Measurements from ENCODE around the gene BEND3.
"Not testable (repeated sequence)": the region's sequence is repeated elsewhere in the genome, so short reads cannot be mapped to it uniquely, and the experiment has no call there.

The BEND3 gene

DNA sequence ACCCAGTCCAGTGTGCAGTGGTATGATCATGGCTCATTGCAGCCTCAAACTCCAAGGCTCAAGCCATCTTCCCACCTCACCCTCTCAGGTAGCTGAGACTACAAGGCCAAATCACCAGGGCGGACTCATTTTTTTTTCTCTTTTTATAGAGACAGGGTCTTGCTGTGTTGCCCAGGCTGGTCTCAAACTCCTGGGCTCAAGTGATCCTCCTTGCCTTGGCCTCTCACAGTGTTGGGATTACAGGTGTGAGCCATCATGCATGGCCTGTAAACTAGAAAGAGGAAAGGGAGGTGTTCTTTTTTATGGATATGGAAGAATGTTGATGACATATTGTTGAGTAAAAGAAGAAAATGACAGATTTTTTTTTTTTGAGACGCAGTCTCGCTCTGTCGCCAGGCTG lies 5.1 kb upstream of the BEND3 start:
- DNase-seq: no peak

GRCh38 chr6:107118976-107119375 lies 3.7 kb upstream of the BEND3 start:
- DNase-seq: peak; percentile 56

- DNase-seq: not testable (repeated sequence)
Measured at GRCh38 chr6:107118540-107118939, 3.2 kb upstream of the BEND3 start.

DNA sequence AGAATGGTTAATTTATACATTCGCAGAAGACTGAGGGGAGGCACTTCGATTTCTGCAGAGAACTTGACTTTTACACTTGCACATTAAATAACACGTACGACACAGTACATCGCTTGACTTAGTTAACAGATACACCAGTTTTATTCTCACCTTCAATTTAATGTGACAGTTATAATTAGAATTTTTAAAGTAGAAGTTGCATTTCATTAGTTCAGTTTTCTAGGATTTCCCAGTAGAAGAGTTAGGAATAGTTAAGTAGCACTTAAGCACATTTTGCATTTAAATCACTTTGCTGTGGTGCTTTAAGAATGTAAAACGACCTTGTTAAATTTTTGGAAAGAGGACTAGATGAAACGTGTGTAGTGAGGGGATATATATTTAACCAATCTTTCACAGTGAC lies 1.6 kb upstream of the BEND3 start:
- DNase-seq: no peak

- DNase-seq: peak; percentile 77
Measured at GRCh38 chr6:107116328-107116892, 1.1 kb upstream of the BEND3 start.

GRCh38 chr6:107115695-107116327 lies 496 bp upstream of the BEND3 start:
- no peak for DNase-seq

DNA sequence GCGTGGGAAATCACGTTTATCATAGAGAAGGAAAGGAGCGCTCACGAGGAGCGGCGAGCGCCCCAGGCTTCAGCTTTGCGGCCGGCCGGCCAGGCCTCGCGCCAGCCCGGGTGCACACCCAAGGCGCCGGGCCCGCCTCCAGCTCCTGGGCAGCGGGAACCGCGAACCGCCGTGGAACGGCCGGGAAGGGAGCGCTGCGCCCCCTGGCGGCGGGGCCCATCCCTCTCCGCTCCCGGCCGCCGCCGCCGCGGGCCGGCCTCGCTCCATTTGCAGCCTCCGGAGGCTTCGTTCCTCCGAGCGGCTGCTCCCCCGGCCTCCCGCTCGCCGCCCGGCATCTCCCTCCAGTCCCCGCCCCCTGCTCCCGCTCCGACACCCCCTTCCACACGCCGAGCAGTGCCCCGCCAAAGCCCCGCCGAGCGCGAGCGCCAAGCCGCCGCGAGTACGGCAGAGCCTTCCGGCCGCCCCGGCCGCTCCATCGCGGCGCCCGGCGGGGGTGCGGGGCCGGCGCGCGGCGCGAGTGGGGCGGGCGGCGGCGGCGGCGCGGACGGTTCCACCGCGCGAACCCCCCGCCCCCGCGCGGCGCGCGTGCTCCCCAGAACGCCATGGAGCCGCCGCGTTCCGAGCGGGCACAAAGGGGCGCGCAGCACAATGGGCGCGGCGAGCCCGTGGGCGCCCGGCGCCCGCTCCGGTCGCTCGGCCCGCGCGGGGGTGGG lies 946 bp downstream of the BEND3 start:
- peak; percentile 64 for DNase-seq

- peak; percentile 94 for DNase-seq
Measured at GRCh38 chr6:107110200-107110599, 5.1 kb downstream of the BEND3 start.

- DNase-seq: peak; percentile 46
Measured at GRCh38 chr6:107108201-107108890, 7.0 kb downstream of the BEND3 start.

DNA sequence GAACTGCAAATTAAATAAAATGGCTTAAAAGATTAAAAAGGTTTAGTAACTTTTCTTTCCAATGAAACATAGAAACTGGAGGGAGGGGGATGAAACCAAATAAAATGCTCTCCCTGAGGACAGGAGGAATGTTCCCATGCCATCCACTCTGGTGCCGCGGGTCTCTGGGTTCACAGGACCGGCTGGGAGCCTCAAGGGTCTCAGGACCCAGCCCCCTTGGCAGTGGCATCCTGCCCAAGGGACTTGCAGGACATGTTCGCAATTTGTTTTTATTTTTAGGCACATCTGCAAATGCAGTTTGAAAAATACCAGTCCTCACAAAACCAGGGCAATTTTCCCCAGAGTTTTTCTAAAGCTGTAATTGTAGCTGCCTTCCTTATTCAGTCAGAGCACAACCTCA lies 7.5 kb downstream of the BEND3 start:
- no peak for DNase-seq

DNA sequence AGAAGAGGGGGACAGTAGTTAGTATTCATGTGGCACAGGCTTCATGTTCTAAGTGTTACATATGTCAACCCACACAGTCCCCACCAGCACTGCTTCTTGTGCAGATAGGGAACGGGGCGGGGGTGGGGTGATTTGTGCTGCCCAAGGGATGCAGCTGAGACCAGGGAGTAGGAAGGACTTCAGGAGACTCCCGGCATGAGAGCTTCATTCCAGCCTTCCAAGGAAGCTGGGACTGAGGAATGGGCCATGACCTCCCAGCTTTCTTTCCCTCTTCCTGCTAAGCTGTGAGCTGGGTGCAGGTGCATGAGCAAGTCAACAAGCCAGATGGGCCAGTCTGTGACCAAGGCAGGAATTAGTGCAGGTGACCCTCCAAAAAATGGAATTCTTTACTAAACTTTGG lies 9.2 kb downstream of the BEND3 start:
- DNase-seq: no peak

DNA sequence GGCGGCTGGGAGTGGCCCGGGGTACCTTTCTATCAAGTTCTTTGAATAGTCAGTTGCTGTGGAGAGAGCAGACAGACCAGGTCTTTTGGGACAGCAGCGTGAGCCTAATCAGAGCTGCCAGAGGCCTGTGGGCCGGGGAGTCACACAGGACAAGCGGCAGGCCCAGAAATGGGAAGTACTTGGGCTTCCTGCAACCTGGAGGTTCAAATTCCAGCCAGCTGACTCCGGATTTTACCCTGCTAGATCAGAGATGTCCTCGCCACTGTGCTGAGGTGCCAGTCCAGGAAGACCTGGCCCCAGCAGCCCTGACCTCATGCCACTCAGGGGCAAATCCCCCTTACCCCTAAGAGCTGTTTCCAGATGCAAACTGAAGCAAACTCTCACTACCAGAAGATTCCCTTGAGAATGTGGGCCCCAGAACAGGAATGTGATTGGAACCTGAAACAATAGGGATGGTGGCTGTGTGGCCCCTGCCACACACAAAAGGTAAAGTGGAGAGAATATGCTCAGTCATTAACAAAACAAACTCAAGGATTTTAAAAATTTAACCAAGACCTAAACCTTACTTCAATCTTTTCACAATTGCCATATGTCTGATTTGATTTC lies 9.7 kb downstream of the BEND3 start:
- no peak for DNase-seq

DNA sequence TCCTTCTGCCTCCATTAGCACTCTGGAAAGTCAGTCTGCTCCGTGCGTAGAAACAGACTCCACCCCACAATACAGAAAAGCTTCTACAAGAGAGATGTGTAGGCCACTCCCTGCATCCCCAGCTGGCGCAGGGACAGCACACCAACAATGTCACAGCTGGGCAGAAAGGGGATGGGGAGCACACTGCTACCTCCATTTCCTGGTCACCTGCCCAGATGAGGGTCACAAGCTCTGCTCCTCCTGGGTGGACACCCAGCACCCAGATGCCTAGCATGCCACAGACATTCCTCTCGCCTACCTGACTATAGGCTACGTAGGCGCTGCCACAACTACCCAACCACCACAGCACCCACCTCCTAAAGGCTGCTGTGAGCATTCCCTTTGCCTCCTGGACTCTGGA lies 12.2 kb downstream of the BEND3 start:
- DNase-seq: no peak

DNA sequence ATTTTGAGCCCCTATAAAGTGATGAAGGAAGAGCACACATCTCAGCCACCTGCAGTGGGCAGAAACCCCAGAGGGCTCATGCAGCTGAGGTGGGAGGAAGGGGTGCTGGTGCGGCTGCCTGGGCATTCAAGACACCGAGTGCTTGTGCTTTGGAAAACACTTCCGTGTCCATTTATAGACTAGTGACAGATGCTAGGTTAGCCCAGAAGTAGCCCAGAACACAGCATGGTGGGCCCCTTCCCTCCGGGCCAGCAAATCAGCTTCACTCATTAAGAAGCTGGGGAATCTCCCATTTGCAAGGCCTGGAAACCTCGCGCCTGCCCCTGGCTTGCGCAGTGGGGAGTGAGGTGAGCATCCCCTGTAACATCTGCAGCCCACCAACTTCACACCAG lies 12.9 kb downstream of the BEND3 start:
- DNase-seq: no peak

- no peak for DNase-seq
Measured at GRCh38 chr6:107101686-107102413, 13.5 kb downstream of the BEND3 start.

DNA sequence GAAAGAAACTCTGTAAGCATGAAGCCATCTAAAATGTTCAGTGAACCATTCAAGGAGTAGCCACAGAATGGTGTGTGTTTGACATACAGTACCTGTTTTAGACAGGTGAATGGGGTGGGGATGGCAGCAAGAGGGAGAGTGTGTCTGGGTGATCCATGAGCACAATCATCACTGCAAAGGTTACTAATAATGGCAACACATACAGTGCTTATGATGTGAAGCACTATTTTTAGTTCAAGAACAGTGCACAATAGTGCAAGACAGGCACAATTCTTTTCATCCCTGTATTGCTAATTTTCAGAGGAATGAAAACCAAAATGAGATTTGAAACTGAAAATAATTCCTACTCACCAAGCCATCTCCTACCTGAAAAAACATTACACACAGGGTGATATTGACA lies 14.1 kb downstream of the BEND3 start:
- DNase-seq: no peak

- no peak for DNase-seq
Measured at GRCh38 chr6:107098436-107099307, 16.6 kb downstream of the BEND3 start.

GRCh38 chr6:107084459-107084858 lies 30.9 kb downstream of the BEND3 start:
- DNase-seq: not testable (repeated sequence)

DNA sequence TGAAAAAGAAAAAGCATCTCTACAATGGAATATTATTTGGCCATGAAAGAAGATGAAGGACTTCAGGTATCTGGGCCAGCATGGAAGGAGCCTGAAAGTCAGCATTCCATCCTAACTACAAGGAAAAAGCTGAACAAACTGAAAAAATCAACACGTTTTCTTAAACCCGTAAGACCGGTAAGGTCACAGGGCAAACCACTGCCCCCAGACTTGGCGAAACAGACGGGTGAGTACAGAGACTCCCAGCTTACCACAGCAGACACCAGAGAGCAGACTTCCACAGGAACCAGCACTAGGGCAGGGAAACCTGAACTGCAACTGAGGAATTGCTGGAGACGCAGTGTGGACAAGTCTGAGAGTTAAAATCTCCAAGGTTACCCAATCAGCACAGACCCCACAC lies 31.4 kb downstream of the BEND3 start:
- no peak for DNase-seq

DNA sequence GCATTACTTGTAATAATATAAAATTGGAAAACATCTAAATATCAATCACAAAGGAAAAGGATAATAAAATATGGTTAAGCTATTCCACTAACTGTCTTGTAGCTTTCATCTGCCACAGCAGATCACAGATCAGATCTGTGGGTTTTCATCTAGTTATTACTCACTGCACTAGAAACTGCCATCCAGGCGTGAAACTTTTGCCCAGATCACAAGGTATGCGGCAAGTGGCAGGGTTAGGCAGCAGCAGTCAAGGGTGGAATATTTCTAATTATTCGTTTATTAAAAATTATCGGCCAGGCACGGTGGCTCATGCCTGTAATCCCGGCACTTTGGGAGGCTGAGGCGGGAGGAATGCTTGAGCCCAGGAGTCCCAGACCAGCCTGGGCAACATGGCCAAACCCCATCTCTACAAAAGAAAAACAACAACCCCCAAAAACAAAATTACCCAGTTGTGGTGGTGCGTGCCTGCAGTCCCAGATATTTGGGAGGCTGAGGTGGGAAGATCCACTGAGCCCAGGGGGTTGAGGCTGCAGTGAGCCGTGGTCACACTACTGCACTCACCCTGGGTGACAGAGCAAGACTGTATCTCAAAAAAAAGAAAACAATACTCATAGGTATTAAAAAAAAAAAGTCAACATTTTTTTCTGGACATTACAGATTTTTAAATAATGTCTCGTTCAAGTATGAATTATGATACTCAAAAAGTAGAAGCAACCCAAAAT lies 32.1 kb downstream of the BEND3 start:
- no peak for DNase-seq

- no peak for DNase-seq
Measured at GRCh38 chr6:107082045-107082444, 33.3 kb downstream of the BEND3 start.
